CD14-positive monocyte (primary cell): ENCODE results near the gene ONECUT3. TPM values are rescaled to one million over a fixed set of nuclear protein-coding genes. Genes with fewer than 3 reads are reported as not detected.

Experiments used
- DNase-seq, 3 donors: peaks; one replicate each; pipeline ENCODE4 v3.0.0-alpha.2; 2011 to 2022
- H2AFZ ChIP-seq: 2 replicates; pipeline ENCODE4 v1.6.0; 2012; ENCODE audit warnings: mild to moderate bottlenecking, low read depth, low read length, inconsistent platforms; ENCODE audit not compliant: insufficient read depth, poor library complexity, severe bottlenecking
- H3K27ac ChIP-seq, 2 donors: 1 replicate in 1 of 2; 2 replicates in 1 of 2; pipeline ENCODE4 v1.5.1; 2012 to 2013; ENCODE audit warnings: low read length in 2 of 2, control low read depth in 1 of 2, inconsistent platforms in 1 of 2, low read depth in 1 of 2, mild to moderate bottlenecking in 1 of 2
- H3K27me3 ChIP-seq, 2 donors: one replicate each; pipeline versions ENCODE4 v1.6.0 to v1.6.1; 2011 to 2013; ENCODE audit warnings: low read length in 2 of 2; ENCODE audit not compliant: control insufficient read depth in 2 of 2, insufficient read depth in 2 of 2
- H3K36me3 ChIP-seq, 2 donors: replicated peaks in 1 of 2; 1 replicate in 1 of 2; 2 replicates in 1 of 2; pipeline versions ENCODE4 v1.5.1 to v1.6.1; 2012 to 2013; ENCODE audit warnings: low read length in 2 of 2, control low read depth in 1 of 2, inconsistent platforms in 1 of 2, mild to moderate bottlenecking in 1 of 2; ENCODE audit not compliant: insufficient read depth in 2 of 2, control insufficient read depth in 1 of 2
- H3K4me1 ChIP-seq, 2 donors: 1 replicate in 1 of 2; 2 replicates in 1 of 2; pipeline versions ENCODE4 v1.5.1 to v1.6.1; 2012 to 2013; ENCODE audit warnings: low read length in 2 of 2, control low read depth in 1 of 2, inconsistent platforms in 1 of 2, mild to moderate bottlenecking in 1 of 2, moderate library complexity in 1 of 2; ENCODE audit not compliant: insufficient read depth in 2 of 2, control insufficient read depth in 1 of 2
- H3K4me2 ChIP-seq: replicated peaks from 2 replicates; pipeline ENCODE3; 2012; ENCODE audit warnings: low read length, moderate library complexity, mild to moderate bottlenecking; ENCODE audit not compliant: poor library complexity, severe bottlenecking; ENCODE audit errors: extremely low read depth
- H3K4me3 ChIP-seq, 3 experiments: fragments of 200-600 bp in 1 of 3; sonication (generic) in 1 of 3; replicated peaks in 1 of 3; 1 replicate in 2 of 3; 2 replicates in 1 of 3; pipeline ENCODE4 v1.5.1; 2011 to 2013; ENCODE audit warnings: low read length in 3 of 3, mild to moderate bottlenecking in 3 of 3, control low read depth in 2 of 3, low read depth in 2 of 3, inconsistent platforms in 1 of 3, moderate library complexity in 1 of 3
- H3K79me2 ChIP-seq: 2 replicates; pipeline ENCODE4 v1.6.0; 2012; ENCODE audit warnings: mild to moderate bottlenecking, control low read depth, inconsistent platforms, low read length, moderate library complexity; ENCODE audit not compliant: insufficient read depth
- H3K9ac ChIP-seq: 2 replicates; pipeline ENCODE4 v1.6.0; 2017; ENCODE audit warnings: low read length, mild to moderate bottlenecking; ENCODE audit not compliant: insufficient read depth, poor library complexity, severe bottlenecking
- H3K9me3 ChIP-seq, 2 donors: replicated peaks in 1 of 2; 1 replicate in 1 of 2; 2 replicates in 1 of 2; pipeline versions ENCODE4 v1.5.1 to v1.6.1; 2012 to 2013; ENCODE audit warnings: low read length in 2 of 2, control low read depth in 1 of 2; ENCODE audit not compliant: control insufficient read depth in 1 of 2, insufficient read depth in 1 of 2
- H4K20me1 ChIP-seq: 2 replicates; pipeline ENCODE4 v1.6.0; 2012; ENCODE audit warnings: mild to moderate bottlenecking, low read length, control low read depth, moderate library complexity; ENCODE audit not compliant: insufficient read depth
- H3K27ac Mint-ChIP-seq, 7 donors: one replicate each; pipeline ENCODE4 v1.8.0; 2020; ENCODE audit warnings: mild to moderate bottlenecking in 7 of 7, mixed read lengths in 7 of 7, moderate library complexity in 6 of 7, inconsistent platforms in 2 of 7
- H3K27me3 Mint-ChIP-seq, 3 donors: one replicate each; pipeline ENCODE4 v1.8.0; 2021 to 2022; ENCODE audit warnings: low read depth in 3 of 3, mild to moderate bottlenecking in 3 of 3, mixed read lengths in 3 of 3, moderate library complexity in 3 of 3, inconsistent platforms in 1 of 3
- H3K36me3 Mint-ChIP-seq, 2 donors: one replicate each; pipeline ENCODE4 v1.8.0; 2020; ENCODE audit warnings: mixed read lengths in 2 of 2, inconsistent platforms in 1 of 2, mild to moderate bottlenecking in 1 of 2
- H3K4me1 Mint-ChIP-seq: one replicate; pipeline ENCODE4 v1.8.0; 2020; ENCODE audit warnings: mild to moderate bottlenecking, mixed read lengths
- H3K4me3 Mint-ChIP-seq, 2 donors: one replicate each; pipeline ENCODE4 v1.8.0; 2020; ENCODE audit warnings: mild to moderate bottlenecking in 2 of 2, mixed read lengths in 2 of 2, moderate library complexity in 1 of 2
- H3K9me3 Mint-ChIP-seq, 7 donors: one replicate each; pipeline ENCODE4 v1.8.0; 2020 to 2022; ENCODE audit warnings: mixed read lengths in 7 of 7, mild to moderate bottlenecking in 6 of 7, moderate library complexity in 6 of 7, inconsistent platforms in 2 of 7
- WGBS: methylation state at CpG from one replicate; pipeline ENCODE4 v1.1.5; 2013; ENCODE audit warnings: missing lambda C conversion rate; ENCODE audit not compliant: insufficient coverage; 5-methylcytosine and 5-hydroxymethylcytosine counted together
- intact Hi-C, 2 donors: fragments of 100-400 bp; cut with micrococcal nuclease; formaldehyde crosslinking; loops; one replicate each; pipeline versions ENCODE4 v1.15.0 to v1.15.1; 2023
- polyA plus RNA-seq, 3 donors: library from polyadenylated mRNA; depleted of rRNA in 1 of 3; unstranded in 2 of 3; stranded (reverse) in 1 of 3; fragments of 300-500 nt in 2 of 3; fragments of >200 nt in 1 of 3; fragmentation: Illumina TruSeq in 2 of 3; gene quantifications; 1 replicate in 2 of 3; 2 replicates in 1 of 3; pipeline ENCODE4 v1.2.3, GENCODE V29; 2012 to 2021
- TF ChIP-seq, protein P1 (sequence below): fragments of 200-600 bp; IDR thresholded peaks from one replicate; pipeline ENCODE4 v1.8.0; 2022; ENCODE audit warnings: antibody characterized with exemption, mild to moderate bottlenecking

The ONECUT3 gene
- polyA plus RNA-seq, 3 donors = not detected

GRCh38 chr19:1715540-1715939 lies 37.8 kb upstream of the ONECUT3 start:
- no peaks in the 10 kb centered on the region for H3K36me3 Mint-ChIP-seq
- no peaks in the 10 kb centered on the region for H3K79me2 ChIP-seq
- no peaks in the 10 kb centered on the region for H3K9me3 ChIP-seq
- H3K27ac ChIP-seq = no peak overlapping the region
- no peaks in the 10 kb centered on the region for H4K20me1 ChIP-seq
- no peak for DNase-seq
- H3K4me1 ChIP-seq = no peaks in the 10 kb centered on the region
- TF ChIP-seq, protein P1, sequence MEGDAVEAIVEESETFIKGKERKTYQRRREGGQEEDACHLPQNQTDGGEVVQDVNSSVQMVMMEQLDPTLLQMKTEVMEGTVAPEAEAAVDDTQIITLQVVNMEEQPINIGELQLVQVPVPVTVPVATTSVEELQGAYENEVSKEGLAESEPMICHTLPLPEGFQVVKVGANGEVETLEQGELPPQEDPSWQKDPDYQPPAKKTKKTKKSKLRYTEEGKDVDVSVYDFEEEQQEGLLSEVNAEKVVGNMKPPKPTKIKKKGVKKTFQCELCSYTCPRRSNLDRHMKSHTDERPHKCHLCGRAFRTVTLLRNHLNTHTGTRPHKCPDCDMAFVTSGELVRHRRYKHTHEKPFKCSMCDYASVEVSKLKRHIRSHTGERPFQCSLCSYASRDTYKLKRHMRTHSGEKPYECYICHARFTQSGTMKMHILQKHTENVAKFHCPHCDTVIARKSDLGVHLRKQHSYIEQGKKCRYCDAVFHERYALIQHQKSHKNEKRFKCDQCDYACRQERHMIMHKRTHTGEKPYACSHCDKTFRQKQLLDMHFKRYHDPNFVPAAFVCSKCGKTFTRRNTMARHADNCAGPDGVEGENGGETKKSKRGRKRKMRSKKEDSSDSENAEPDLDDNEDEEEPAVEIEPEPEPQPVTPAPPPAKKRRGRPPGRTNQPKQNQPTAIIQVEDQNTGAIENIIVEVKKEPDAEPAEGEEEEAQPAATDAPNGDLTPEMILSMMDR = no peak
- 54% methylated on average over 8 of the region's 13 CpGs for WGBS
- no peak overlapping the region for H3K4me3 ChIP-seq
- H3K36me3 ChIP-seq = no peaks in the 10 kb centered on the region
- no peaks in the 10 kb centered on the region for H3K4me1 Mint-ChIP-seq
- no peak overlapping the region for H3K4me2 ChIP-seq
- no peak overlapping the region for H3K27ac Mint-ChIP-seq
- no peak overlapping the region for H3K4me3 Mint-ChIP-seq
- H3K9ac ChIP-seq = no peak overlapping the region
- H3K27me3 Mint-ChIP-seq = peaks cover 42 to 57% (median 53%) of the 10 kb centered on the region in 3 donors
- peaks cover 7 to 26% of the 10 kb centered on the region in 2 donors for H3K27me3 ChIP-seq
- H3K9me3 Mint-ChIP-seq = peaks cover 1 to 7% (median 5%) of the 10 kb centered on the region in 7 donors
- intact Hi-C loops = no loop called here
- no peak overlapping the region for H2AFZ ChIP-seq

GRCh38 chr19:1717200-1717969 lies 35.9 kb upstream of the ONECUT3 start:
- TF ChIP-seq, protein P1 = no peak
- Mint-ChIP-seq H3K4me3 (peak overlapping the region in 1 of 2 donors; percentile 79), H3K9me3 (peaks cover 1 to 7% (median 5%) of the 10 kb centered on the region in 7 donors), H3K27ac (no peak overlapping the region), H3K36me3 (no peaks in the 10 kb centered on the region), H3K27me3 (peaks cover 47 to 70% (median 66%) of the 10 kb centered on the region in 3 donors), H3K4me1 (no peaks in the 10 kb centered on the region)
- DNase-seq = no peak
- H3K27ac ChIP-seq = no peak overlapping the region
- H3K4me1 ChIP-seq = no peaks in the 10 kb centered on the region
- H3K4me3 ChIP-seq = no peak overlapping the region
- H3K9me3 ChIP-seq = no peaks in the 10 kb centered on the region
- H4K20me1 ChIP-seq = no peaks in the 10 kb centered on the region
- H3K4me2 ChIP-seq = no peak overlapping the region
- peaks cover 7 to 27% of the 10 kb centered on the region in 2 donors for H3K27me3 ChIP-seq
- H3K79me2 ChIP-seq = no peaks in the 10 kb centered on the region
- H3K9ac ChIP-seq = no peak overlapping the region
- H2AFZ ChIP-seq = no peak overlapping the region
- intact Hi-C loops = no loop called here
- H3K36me3 ChIP-seq = no peaks in the 10 kb centered on the region
- WGBS = 89% methylated on average over 1 of the region's 1 CpG
